GM13977 (cell line): ENCODE results near the gene CLIP4.
A peak's percentile ranks its signal among the peaks of the same experiment; 100 is the strongest.

Source experiments
- DNase-seq: peaks from one replicate; pipeline ENCODE4 v3.0.0; 2012; ENCODE audit warnings: low spot score
- in situ Hi-C: fragments of 300-500 bp; cut with MboI; formaldehyde crosslinking; loops from one replicate; pipeline ENCODE4 v1.12.0; 2022; ENCODE audit warnings: low sequenced_read_pairs, low pct_unique_long_range_greater_than_20kb, mixed read lengths, inconsistent platforms; ENCODE audit not compliant: unreplicated experiment
- TF ChIP-seq, protein P1 (sequence below): IDR thresholded peaks from 2 replicates; pipeline ENCODE4 v1.5.1; 2012; ENCODE audit warnings: mild to moderate bottlenecking, control low read depth; ENCODE audit not compliant: insufficient read depth; ENCODE audit errors: extremely low read depth, missing control alignments

The CLIP4 gene

DNA sequence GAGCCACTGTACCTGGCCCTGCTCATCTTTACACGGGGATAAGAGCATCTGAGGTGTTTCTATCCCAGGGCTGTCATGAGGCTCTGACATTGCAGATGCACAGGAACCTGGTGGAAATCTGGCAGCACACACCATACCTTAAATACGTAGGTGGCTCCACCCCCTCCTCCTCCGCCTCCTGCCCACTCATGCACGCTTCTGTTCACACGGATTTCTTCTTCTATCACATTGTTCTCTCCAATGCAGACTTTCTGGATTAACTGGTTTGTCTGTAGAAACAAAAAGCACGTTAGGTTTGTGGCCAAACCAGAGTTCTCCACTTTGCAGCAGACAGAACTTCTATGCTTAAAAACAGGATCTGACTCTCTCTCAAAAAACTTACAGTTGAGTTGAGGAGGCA lies 118.2 kb downstream of the CLIP4 start:
- DNase-seq = no peak

DNA sequence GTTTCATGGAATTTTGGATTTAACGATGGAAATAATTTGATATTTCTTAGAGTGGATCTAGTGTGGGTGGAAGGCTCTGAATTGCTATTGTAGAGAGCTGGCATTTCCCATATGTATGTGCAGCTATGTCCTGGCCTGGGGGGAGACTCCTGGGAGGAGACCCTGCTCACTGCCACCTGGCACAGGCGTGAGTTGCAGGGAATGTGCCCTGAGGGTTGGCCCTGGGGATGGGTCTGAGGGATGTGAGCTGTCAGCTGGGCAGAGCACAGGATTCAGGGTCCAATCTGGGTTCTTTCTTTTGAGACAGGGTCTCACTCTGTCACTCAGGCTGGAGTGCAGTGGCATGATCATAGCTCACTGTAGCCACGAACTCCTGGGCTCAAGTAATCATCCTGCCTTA lies 120.2 kb downstream of the CLIP4 start:
- in situ Hi-C loops = no loop called here
- no peak for DNase-seq
- TF ChIP-seq, protein P1, sequence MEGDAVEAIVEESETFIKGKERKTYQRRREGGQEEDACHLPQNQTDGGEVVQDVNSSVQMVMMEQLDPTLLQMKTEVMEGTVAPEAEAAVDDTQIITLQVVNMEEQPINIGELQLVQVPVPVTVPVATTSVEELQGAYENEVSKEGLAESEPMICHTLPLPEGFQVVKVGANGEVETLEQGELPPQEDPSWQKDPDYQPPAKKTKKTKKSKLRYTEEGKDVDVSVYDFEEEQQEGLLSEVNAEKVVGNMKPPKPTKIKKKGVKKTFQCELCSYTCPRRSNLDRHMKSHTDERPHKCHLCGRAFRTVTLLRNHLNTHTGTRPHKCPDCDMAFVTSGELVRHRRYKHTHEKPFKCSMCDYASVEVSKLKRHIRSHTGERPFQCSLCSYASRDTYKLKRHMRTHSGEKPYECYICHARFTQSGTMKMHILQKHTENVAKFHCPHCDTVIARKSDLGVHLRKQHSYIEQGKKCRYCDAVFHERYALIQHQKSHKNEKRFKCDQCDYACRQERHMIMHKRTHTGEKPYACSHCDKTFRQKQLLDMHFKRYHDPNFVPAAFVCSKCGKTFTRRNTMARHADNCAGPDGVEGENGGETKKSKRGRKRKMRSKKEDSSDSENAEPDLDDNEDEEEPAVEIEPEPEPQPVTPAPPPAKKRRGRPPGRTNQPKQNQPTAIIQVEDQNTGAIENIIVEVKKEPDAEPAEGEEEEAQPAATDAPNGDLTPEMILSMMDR = no peak

More for the DNA sequence above, 118.2 kb downstream of the CLIP4 start:
- TF ChIP-seq, protein P1 = no peak
- in situ Hi-C loops = no loop called here

DNA sequence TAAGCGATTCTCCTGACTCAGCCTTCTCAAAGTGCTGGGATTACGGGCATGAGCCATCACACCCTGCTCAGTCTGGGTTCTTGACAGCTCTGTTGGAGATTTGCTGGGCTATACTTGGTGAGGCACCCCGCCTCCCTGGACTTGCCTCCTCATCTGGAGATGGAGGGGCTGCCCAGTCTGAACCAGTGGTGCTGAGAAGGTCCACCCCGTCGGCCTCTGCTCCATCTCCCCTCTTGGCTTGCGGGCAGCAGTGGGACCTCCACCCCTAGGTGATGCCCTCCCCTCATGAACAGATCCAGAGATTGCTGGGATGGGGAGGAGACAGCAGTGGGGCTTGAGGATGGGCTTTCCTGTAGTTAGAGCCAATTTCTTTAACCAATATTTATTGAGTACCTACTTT lies 120.9 kb downstream of the CLIP4 start:
- in situ Hi-C loops = no loop called here
- no peak for DNase-seq
- TF ChIP-seq, protein P1 = no peak

DNA sequence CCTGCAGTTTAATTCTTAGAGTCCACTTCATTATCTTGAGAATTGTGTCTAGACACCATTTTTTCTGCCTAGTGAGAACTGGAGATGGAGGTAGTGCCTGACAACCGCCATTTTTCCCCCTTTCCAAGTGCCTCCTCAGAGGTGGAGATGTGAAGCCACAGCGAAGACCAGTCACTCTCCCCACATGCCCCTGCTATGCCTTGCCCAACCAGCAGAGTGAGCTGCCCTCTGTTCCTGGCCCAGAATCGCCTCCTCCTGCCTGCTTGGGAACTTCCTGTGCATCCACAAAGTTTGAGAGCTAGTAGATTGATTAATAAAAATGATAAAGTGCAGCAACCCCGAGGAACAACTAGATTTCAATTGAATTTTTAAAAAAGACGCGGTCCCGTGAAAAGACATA lies 123.3 kb downstream of the CLIP4 start:
- TF ChIP-seq, protein P1 = peak; percentile 65
- DNase-seq = peak; percentile 62
- in situ Hi-C loops = no loop called here
